Measurements from ENCODE around the gene WRAP53.

Gene WRAP53

GRCh38 chr17:7717756-7718350 is 29.6 kb downstream of the WRAP53 start:
- no peak for DNase-seq (ENCODE audit: low read depth, low spot score)
- peak overlapping the region; percentile 97 for H3K4me3 ChIP-seq
- TF ChIP-seq POLR2AphosphoS5 (IDR thresholded peaks at IDR 0.05; ENCODE audit: borderline replicate concordance, low read depth, low read length), result no peak
- no peak for TF ChIP-seq EZH2 (IDR thresholded peaks at IDR 0.05)
- no peak for TF ChIP-seq FOXP2 (optimal IDR thresholded peaks at IDR 0.05; ENCODE audit: control extremely low read depth, extremely low read length, insufficient read depth)
- H3K27ac ChIP-seq, result no peak overlapping the region
- H3K9ac ChIP-seq (ENCODE audit: insufficient read length), result no peak overlapping the region
- no peaks in the 10 kb centered on the region for H3K9me3 ChIP-seq (ENCODE audit: low read depth, low read length)
- no peaks in the 10 kb centered on the region for H3K36me3 ChIP-seq (ENCODE audit: insufficient read depth, low read length)

GRCh38 chr17:7719661-7720060 is 31.4 kb downstream of the WRAP53 start:
- Histone ChIP-seq H3K27ac (no peak overlapping the region), H3K4me3 (no peak overlapping the region), H3K36me3 (ENCODE audit: insufficient read depth, low read length) (no peaks in the 10 kb centered on the region), H3K9ac (ENCODE audit: insufficient read length) (no peak overlapping the region), H3K9me3 (ENCODE audit: low read depth, low read length) (no peaks in the 10 kb centered on the region)
- no peak for TF ChIP-seq FOXP2 (optimal IDR thresholded peaks at IDR 0.05; ENCODE audit: control extremely low read depth, extremely low read length, insufficient read depth)
- no peak for TF ChIP-seq EZH2 (IDR thresholded peaks at IDR 0.05)
- TF ChIP-seq POLR2AphosphoS5 (IDR thresholded peaks at IDR 0.05; ENCODE audit: borderline replicate concordance, low read depth, low read length), result no peak
- DNase-seq (ENCODE audit: low read depth, low spot score), result no peak

GRCh38 chr17:7720125-7720524 is 31.8 kb downstream of the WRAP53 start:
- no peak overlapping the region for H3K9ac ChIP-seq (ENCODE audit: insufficient read length)
- H3K27ac ChIP-seq, result no peak overlapping the region
- TF ChIP-seq FOXP2 (optimal IDR thresholded peaks at IDR 0.05; ENCODE audit: control extremely low read depth, extremely low read length, insufficient read depth) (no peak), POLR2AphosphoS5 (IDR thresholded peaks at IDR 0.05; ENCODE audit: borderline replicate concordance, low read depth, low read length) (no peak), EZH2 (IDR thresholded peaks at IDR 0.05) (no peak)
- DNase-seq (ENCODE audit: low read depth, low spot score), result no peak
- no peak overlapping the region for H3K4me3 ChIP-seq
- no peaks in the 10 kb centered on the region for H3K36me3 ChIP-seq (ENCODE audit: insufficient read depth, low read length)
- H3K9me3 ChIP-seq (ENCODE audit: low read depth, low read length), result no peaks in the 10 kb centered on the region

- no peak overlapping the region for H3K27ac ChIP-seq
These were observed 33.3 kb downstream of the WRAP53 start for GRCh38 chr17:7721612-7722011.

GRCh38 chr17:7727886-7728285 is 39.6 kb downstream of the WRAP53 start:
- Histone ChIP-seq H3K4me3 (no peak overlapping the region), H3K27ac (no peak overlapping the region), H3K36me3 (ENCODE audit: insufficient read depth, low read length) (no peaks in the 10 kb centered on the region), H3K9ac (ENCODE audit: insufficient read length) (no peak overlapping the region), H3K9me3 (ENCODE audit: low read depth, low read length) (no peaks in the 10 kb centered on the region)
- TF ChIP-seq FOXP2 (optimal IDR thresholded peaks at IDR 0.05; ENCODE audit: control extremely low read depth, extremely low read length, insufficient read depth), result no peak
- TF ChIP-seq EZH2 (IDR thresholded peaks at IDR 0.05), result no peak
- no peak for TF ChIP-seq POLR2AphosphoS5 (IDR thresholded peaks at IDR 0.05; ENCODE audit: borderline replicate concordance, low read depth, low read length)
- DNase-seq (ENCODE audit: low read depth, low spot score), result no peak

More at GRCh38 chr17:7721612-7722011, 33.3 kb downstream of the WRAP53 start:
- Histone ChIP-seq H3K36me3 (ENCODE audit: insufficient read depth, low read length) (no peaks in the 10 kb centered on the region), H3K4me3 (no peak overlapping the region), H3K9me3 (ENCODE audit: low read depth, low read length) (no peaks in the 10 kb centered on the region), H3K9ac (ENCODE audit: insufficient read length) (no peak overlapping the region)
- no peak for TF ChIP-seq EZH2 (IDR thresholded peaks at IDR 0.05)
- TF ChIP-seq POLR2AphosphoS5 (IDR thresholded peaks at IDR 0.05; ENCODE audit: borderline replicate concordance, low read depth, low read length), result no peak
- TF ChIP-seq FOXP2 (optimal IDR thresholded peaks at IDR 0.05; ENCODE audit: control extremely low read depth, extremely low read length, insufficient read depth), result no peak
- no peak for DNase-seq (ENCODE audit: low read depth, low spot score)

GRCh38 chr17:7729816-7730215 is 41.5 kb downstream of the WRAP53 start:
- H3K9me3 ChIP-seq (ENCODE audit: low read depth, low read length), result no peaks in the 10 kb centered on the region
- no peak overlapping the region for H3K4me3 ChIP-seq
- H3K36me3 ChIP-seq (ENCODE audit: insufficient read depth, low read length), result no peaks in the 10 kb centered on the region
- no peak overlapping the region for H3K9ac ChIP-seq (ENCODE audit: insufficient read length)
- H3K27ac ChIP-seq, result no peak overlapping the region
- no peak for TF ChIP-seq EZH2 (IDR thresholded peaks at IDR 0.05)
- no peak for TF ChIP-seq FOXP2 (optimal IDR thresholded peaks at IDR 0.05; ENCODE audit: control extremely low read depth, extremely low read length, insufficient read depth)
- no peak for TF ChIP-seq POLR2AphosphoS5 (IDR thresholded peaks at IDR 0.05; ENCODE audit: borderline replicate concordance, low read depth, low read length)
- DNase-seq (ENCODE audit: low read depth, low spot score), result no peak

- Histone ChIP-seq H3K36me3 (ENCODE audit: insufficient read depth, low read length) (no peaks in the 10 kb centered on the region), H3K9me3 (ENCODE audit: low read depth, low read length) (no peaks in the 10 kb centered on the region), H3K27ac (no peak overlapping the region), H3K9ac (ENCODE audit: insufficient read length) (no peak overlapping the region), H3K4me3 (no peak overlapping the region)
- DNase-seq (ENCODE audit: low read depth, low spot score), result no peak
- TF ChIP-seq POLR2AphosphoS5 (IDR thresholded peaks at IDR 0.05; ENCODE audit: borderline replicate concordance, low read depth, low read length), result no peak
These were observed 44.8 kb downstream of the WRAP53 start for GRCh38 chr17:7732981-7733539.

- H3K27ac ChIP-seq, result no peak overlapping the region
- DNase-seq (ENCODE audit: low read depth, low spot score), result no peak
- no peaks in the 10 kb centered on the region for H3K36me3 ChIP-seq (ENCODE audit: insufficient read depth, low read length)
- H3K4me3 ChIP-seq, result no peak overlapping the region
- H3K9ac ChIP-seq (ENCODE audit: insufficient read length), result no peak overlapping the region
- H3K9me3 ChIP-seq (ENCODE audit: low read depth, low read length), result no peaks in the 10 kb centered on the region
- no peak for TF ChIP-seq FOXP2 (optimal IDR thresholded peaks at IDR 0.05; ENCODE audit: control extremely low read depth, extremely low read length, insufficient read depth)
- TF ChIP-seq POLR2AphosphoS5 (IDR thresholded peaks at IDR 0.05; ENCODE audit: borderline replicate concordance, low read depth, low read length), result no peak
- no peak for TF ChIP-seq EZH2 (IDR thresholded peaks at IDR 0.05)
These were observed 49.3 kb downstream of the WRAP53 start for GRCh38 chr17:7737601-7738000.

GRCh38 chr17:7739746-7740145 is 51.5 kb downstream of the WRAP53 start:
- no peaks in the 10 kb centered on the region for H3K36me3 ChIP-seq (ENCODE audit: insufficient read depth, low read length)
- H3K9me3 ChIP-seq (ENCODE audit: low read depth, low read length), result no peaks in the 10 kb centered on the region
- no peak for TF ChIP-seq POLR2AphosphoS5 (IDR thresholded peaks at IDR 0.05; ENCODE audit: borderline replicate concordance, low read depth, low read length)
- no peak for TF ChIP-seq FOXP2 (optimal IDR thresholded peaks at IDR 0.05; ENCODE audit: control extremely low read depth, extremely low read length, insufficient read depth)
- no peak for TF ChIP-seq EZH2 (IDR thresholded peaks at IDR 0.05)
- no peak overlapping the region for H3K4me3 ChIP-seq
- no peak for DNase-seq (ENCODE audit: low read depth, low spot score)
- no peak overlapping the region for H3K27ac ChIP-seq
- H3K9ac ChIP-seq (ENCODE audit: insufficient read length), result no peak overlapping the region

Measured in SK-N-MC (cell line).